ENCODE measurements around the gene FGD1.

Gene FGD1

GRCh38 chrX:54439960-54440871 lies 55.8 kb downstream of the FGD1 start, which contains the start of gene TSR2:
TSS of gene TSR2 (plus strand) at chrX:54440404. CDS start at chrX:54440422, 18 bp downstream.
- Histone ChIP-seq H3K27me3 (ENCODE audit: control insufficient read depth in 1 of 2, insufficient read depth in 1 of 2, low read length in 2 of 2) (peaks cover 0 to 4% of the 10 kb centered on the region in 2 experiments), H2BK5ac (ENCODE audit: low read depth, low read length, poor library complexity, severe bottlenecking) (no peak within 1 kb of the TSS), H3K18ac (ENCODE audit: low read depth in 1 of 2, low read length in 2 of 2) (peak within 1 kb of the TSS in 1 of 2 experiments; percentile 57), H3K79me1 (replicated peaks; ENCODE audit: low read length, poor library complexity, severe bottlenecking) (peaks cover 2% of the 10 kb centered on the region), H2AK5ac (ENCODE audit: low read length, severe bottlenecking) (no peak within 1 kb of the TSS), H3K14ac (ENCODE audit: low read length in 2 of 2) (no peak within 1 kb of the TSS), H3K9ac (ENCODE audit: low read length) (peak within 1 kb of the TSS; percentile 93), H3K4ac (ENCODE audit: low read depth in 1 of 2, low read length in 2 of 2) (peak within 1 kb of the TSS in 1 of 2 experiments; percentile 60), H3K23ac (ENCODE audit: low read length in 2 of 2) (no peak within 1 kb of the TSS), H2BK15ac (ENCODE audit: low read depth, poor library complexity, severe bottlenecking) (no peak within 1 kb of the TSS), H3K4me1 (ENCODE audit: control insufficient read depth, insufficient read depth, low read depth, low read length) (peaks cover 3% of the 10 kb centered on the region), H2BK120ac (ENCODE audit: low read depth, low read length) (no peak within 1 kb of the TSS), H4K91ac (ENCODE audit: low read length) (no peak within 1 kb of the TSS), H3K36me3 (ENCODE audit: control insufficient read depth in 1 of 2, insufficient read depth in 2 of 2, low read depth in 1 of 2, low read length in 2 of 2) (peaks cover 12 to 17% of the 10 kb centered on the region in 2 experiments), H2BK12ac (ENCODE audit: low read length in 2 of 2) (no peak within 1 kb of the TSS), H3K27ac (ENCODE audit: low read length, poor library complexity, severe bottlenecking) (no peak within 1 kb of the TSS), H3K4me3 (ENCODE audit: insufficient read depth in 1 of 2, low read depth in 1 of 2, low read length in 2 of 2) (peak within 1 kb of the TSS; percentile 89 to 93), H2AFZ (ENCODE audit: low read depth, low read length) (peak within 1 kb of the TSS; percentile 63), H3K4me2 (ENCODE audit: low read length, poor library complexity, severe bottlenecking) (peak within 1 kb of the TSS; percentile 63), H4K8ac (ENCODE audit: low read length) (peak within 1 kb of the TSS; percentile 37), H3K9me3 (ENCODE audit: control insufficient read depth, low read length) (no peaks in the 10 kb centered on the region)
- under 1% methylated on average over 32 of the region's 40 CpGs for WGBS
- peak; percentile 89 for DNase-seq

- H3K4me2 ChIP-seq (ENCODE audit: low read length, poor library complexity, severe bottlenecking): no peak overlapping the region
- no peak overlapping the region for H4K8ac ChIP-seq (ENCODE audit: low read length)
- H3K18ac ChIP-seq (ENCODE audit: low read depth in 1 of 2, low read length in 2 of 2): no peak overlapping the region
- no peak overlapping the region for H3K27ac ChIP-seq (ENCODE audit: low read length, poor library complexity, severe bottlenecking)
- no peaks in the 10 kb centered on the region for H3K4me1 ChIP-seq (ENCODE audit: control insufficient read depth, insufficient read depth, low read depth, low read length)
- H3K36me3 ChIP-seq (ENCODE audit: control insufficient read depth in 1 of 2, insufficient read depth in 2 of 2, low read depth in 1 of 2, low read length in 2 of 2): no peaks in the 10 kb centered on the region
- no peak overlapping the region for H3K9ac ChIP-seq (ENCODE audit: low read length)
- H3K4me3 ChIP-seq (ENCODE audit: insufficient read depth in 1 of 2, low read depth in 1 of 2, low read length in 2 of 2): no peak overlapping the region
- H2BK15ac ChIP-seq (ENCODE audit: low read depth, poor library complexity, severe bottlenecking): no peak overlapping the region
- DNase-seq: no peak
- no peak overlapping the region for H3K14ac ChIP-seq (ENCODE audit: low read length in 2 of 2)
- H2AFZ ChIP-seq (ENCODE audit: low read depth, low read length): no peak overlapping the region
- no peak overlapping the region for H2BK120ac ChIP-seq (ENCODE audit: low read depth, low read length)
- H3K4ac ChIP-seq (ENCODE audit: low read depth in 1 of 2, low read length in 2 of 2): no peak overlapping the region
- no peak overlapping the region for H2BK12ac ChIP-seq (ENCODE audit: low read length in 2 of 2)
- H3K9me3 ChIP-seq (ENCODE audit: control insufficient read depth, low read length): no peaks in the 10 kb centered on the region
- H2AK5ac ChIP-seq (ENCODE audit: low read length, severe bottlenecking): no peak overlapping the region
- no peak overlapping the region for H3K23ac ChIP-seq (ENCODE audit: low read length in 2 of 2)
- no peak overlapping the region for H4K91ac ChIP-seq (ENCODE audit: low read length)
- no peak overlapping the region for H2BK5ac ChIP-seq (ENCODE audit: low read depth, low read length, poor library complexity, severe bottlenecking)
- 80% methylated on average over 2 of the region's 2 CpGs for WGBS
- H3K27me3 ChIP-seq (ENCODE audit: control insufficient read depth in 1 of 2, insufficient read depth in 1 of 2, low read length in 2 of 2): peaks cover 0 to 4% of the 10 kb centered on the region in 2 experiments
- H3K79me1 ChIP-seq (replicated peaks; ENCODE audit: low read length, poor library complexity, severe bottlenecking): no peaks in the 10 kb centered on the region
Observed at GRCh38 chrX:54435121-54435520, 60.9 kb downstream of the FGD1 start.

- Histone ChIP-seq H3K36me3 (ENCODE audit: control insufficient read depth in 1 of 2, insufficient read depth in 2 of 2, low read depth in 1 of 2, low read length in 2 of 2) (no peaks in the 10 kb centered on the region), H3K79me1 (replicated peaks; ENCODE audit: low read length, poor library complexity, severe bottlenecking) (no peaks in the 10 kb centered on the region), H3K9ac (ENCODE audit: low read length) (no peak overlapping the region), H3K14ac (ENCODE audit: low read length in 2 of 2) (no peak overlapping the region), H2AK5ac (ENCODE audit: low read length, severe bottlenecking) (no peak overlapping the region), H3K9me3 (ENCODE audit: control insufficient read depth, low read length) (no peaks in the 10 kb centered on the region), H2BK15ac (ENCODE audit: low read depth, poor library complexity, severe bottlenecking) (no peak overlapping the region), H3K18ac (ENCODE audit: low read depth in 1 of 2, low read length in 2 of 2) (no peak overlapping the region), H3K27me3 (ENCODE audit: control insufficient read depth in 1 of 2, insufficient read depth in 1 of 2, low read length in 2 of 2) (peaks cover 0 to 4% of the 10 kb centered on the region in 2 experiments), H4K8ac (ENCODE audit: low read length) (no peak overlapping the region), H2BK5ac (ENCODE audit: low read depth, low read length, poor library complexity, severe bottlenecking) (no peak overlapping the region), H3K4ac (ENCODE audit: low read depth in 1 of 2, low read length in 2 of 2) (no peak overlapping the region), H3K27ac (ENCODE audit: low read length, poor library complexity, severe bottlenecking) (no peak overlapping the region), H3K4me1 (ENCODE audit: control insufficient read depth, insufficient read depth, low read depth, low read length) (no peaks in the 10 kb centered on the region), H4K91ac (ENCODE audit: low read length) (no peak overlapping the region), H3K4me3 (ENCODE audit: insufficient read depth in 1 of 2, low read depth in 1 of 2, low read length in 2 of 2) (no peak overlapping the region), H2AFZ (ENCODE audit: low read depth, low read length) (no peak overlapping the region), H2BK120ac (ENCODE audit: low read depth, low read length) (no peak overlapping the region), H2BK12ac (ENCODE audit: low read length in 2 of 2) (no peak overlapping the region), H3K23ac (ENCODE audit: low read length in 2 of 2) (no peak overlapping the region), H3K4me2 (ENCODE audit: low read length, poor library complexity, severe bottlenecking) (no peak overlapping the region)
- DNase-seq: no peak
Observed at GRCh38 chrX:54430519-54430918, 65.5 kb downstream of the FGD1 start.

DNA sequence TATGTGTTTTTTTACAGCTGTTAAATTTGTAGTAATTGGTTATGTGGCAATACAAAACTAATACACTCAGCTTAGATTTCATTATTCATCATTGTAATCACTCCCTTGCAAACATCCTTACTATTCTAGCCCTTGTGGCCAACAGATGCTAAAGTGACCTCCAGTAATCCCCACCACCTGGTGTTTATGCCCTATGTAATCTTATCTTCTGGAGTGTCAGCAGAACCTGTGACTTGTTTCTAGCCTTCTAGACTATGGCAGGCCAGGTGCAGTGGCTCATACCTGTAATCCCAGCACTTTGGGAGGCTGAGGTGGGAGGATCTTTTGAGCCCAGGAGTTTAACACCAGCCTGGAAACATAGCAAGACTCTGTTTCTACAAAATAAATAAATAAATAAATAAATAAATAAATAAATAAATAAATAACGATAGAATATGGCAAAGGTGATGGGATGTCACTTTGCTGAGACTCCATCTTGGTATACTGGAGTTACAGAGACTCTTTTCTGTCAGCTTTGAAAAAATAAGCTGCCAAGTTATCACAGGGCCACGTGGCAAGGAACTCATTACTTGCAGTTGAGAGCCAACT lies 68.1 kb downstream of the FGD1 start:
- no peak overlapping the region for H2BK15ac ChIP-seq (ENCODE audit: low read depth, poor library complexity, severe bottlenecking)
- H3K4me3 ChIP-seq (ENCODE audit: insufficient read depth in 1 of 2, low read depth in 1 of 2, low read length in 2 of 2): no peak overlapping the region
- no peak overlapping the region for H2BK5ac ChIP-seq (ENCODE audit: low read depth, low read length, poor library complexity, severe bottlenecking)
- no peak overlapping the region for H3K18ac ChIP-seq (ENCODE audit: low read depth in 1 of 2, low read length in 2 of 2)
- H4K8ac ChIP-seq (ENCODE audit: low read length): no peak overlapping the region
- no peak overlapping the region for H3K14ac ChIP-seq (ENCODE audit: low read length in 2 of 2)
- H2AFZ ChIP-seq (ENCODE audit: low read depth, low read length): no peak overlapping the region
- H2BK12ac ChIP-seq (ENCODE audit: low read length in 2 of 2): no peak overlapping the region
- no peak overlapping the region for H3K4me2 ChIP-seq (ENCODE audit: low read length, poor library complexity, severe bottlenecking)
- no peak overlapping the region for H3K4ac ChIP-seq (ENCODE audit: low read depth in 1 of 2, low read length in 2 of 2)
- no peaks in the 10 kb centered on the region for H3K4me1 ChIP-seq (ENCODE audit: control insufficient read depth, insufficient read depth, low read depth, low read length)
- H3K23ac ChIP-seq (ENCODE audit: low read length in 2 of 2): no peak overlapping the region
- H3K9me3 ChIP-seq (ENCODE audit: control insufficient read depth, low read length): no peaks in the 10 kb centered on the region
- no peak overlapping the region for H2BK120ac ChIP-seq (ENCODE audit: low read depth, low read length)
- no peak for DNase-seq
- peaks cover 0 to 4% of the 10 kb centered on the region in 2 experiments for H3K27me3 ChIP-seq (ENCODE audit: control insufficient read depth in 1 of 2, insufficient read depth in 1 of 2, low read length in 2 of 2)
- no peak overlapping the region for H3K9ac ChIP-seq (ENCODE audit: low read length)
- H4K91ac ChIP-seq (ENCODE audit: low read length): no peak overlapping the region
- no peak overlapping the region for H3K27ac ChIP-seq (ENCODE audit: low read length, poor library complexity, severe bottlenecking)
- H3K36me3 ChIP-seq (ENCODE audit: control insufficient read depth in 1 of 2, insufficient read depth in 2 of 2, low read depth in 1 of 2, low read length in 2 of 2): no peaks in the 10 kb centered on the region
- WGBS: 67% methylated on average over 1 of the region's 2 CpGs
- H2AK5ac ChIP-seq (ENCODE audit: low read length, severe bottlenecking): no peak overlapping the region
- H3K79me1 ChIP-seq (replicated peaks; ENCODE audit: low read length, poor library complexity, severe bottlenecking): no peaks in the 10 kb centered on the region
